Upper lobe of left lung (tissue), 6 donors: ENCODE data around the gene ZDHHC4. TPM values are rescaled to one million over a fixed set of nuclear protein-coding genes. Genes with fewer than 3 reads are reported as not detected.

Source experiments
- ATAC-seq, 2 donors: fragments of 200-7000 bp; cut with Tn5 transposase; one replicate each; pipeline ENCODE4 v1.9.1; 2022; ENCODE audit warnings: mild to moderate bottlenecking in 2 of 2, moderate library complexity in 2 of 2; ENCODE audit not compliant: low FRiP score in 2 of 2
- DNase-seq, 2 donors: peaks; one replicate each; pipeline ENCODE4 v3.0.0-alpha.2; 2019 to 2020
- H3K27ac ChIP-seq, 4 donors: fragments of 200-600 bp; sonication (generic); one replicate each; pipeline ENCODE4 v1.5.1; 2016 to 2019
- H3K27me3 ChIP-seq, 4 donors: fragments of 200-600 bp; sonication (generic); one replicate each; pipeline ENCODE4 v1.5.1; 2017 to 2019
- H3K36me3 ChIP-seq, 4 donors: fragments of 200-600 bp; sonication (generic); one replicate each; pipeline ENCODE4 v1.5.1; 2016 to 2019
- H3K4me1 ChIP-seq, 4 donors: fragments of 200-600 bp; sonication (generic); one replicate each; pipeline ENCODE4 v1.5.1; 2018 to 2019
- H3K4me3 ChIP-seq, 4 donors: fragments of 200-600 bp; sonication (generic); one replicate each; pipeline ENCODE4 v1.5.1; 2017 to 2019; ENCODE audit warnings: mild to moderate bottlenecking in 2 of 4, moderate library complexity in 1 of 4
- H3K9me3 ChIP-seq, 4 donors: fragments of 200-600 bp; sonication (generic); one replicate each; pipeline ENCODE4 v1.5.1; 2018 to 2019
- EP300 ChIP-seq, 4 donors: sonication (generic); formaldehyde crosslinking; IDR thresholded peaks; one replicate each; pipeline ENCODE4 v1.5.1; 2017; ENCODE audit warnings: antibody characterized with exemption in 4 of 4, control low read depth in 2 of 4
- POLR2A ChIP-seq, 4 donors: fragments of 450-650 bp; IDR thresholded peaks; one replicate each; pipeline ENCODE4 v1.5.1; 2016 to 2017; ENCODE audit warnings: antibody characterized with exemption in 4 of 4, mild to moderate bottlenecking in 2 of 4
- POLR2AphosphoS5 ChIP-seq, 2 donors: sonication (generic); formaldehyde crosslinking; IDR thresholded peaks; one replicate each; pipeline ENCODE4 v1.5.1; 2017; ENCODE audit warnings: antibody characterized with exemption in 2 of 2
- WGBS, 2 donors: methylation state at CpG; one replicate each; pipeline ENCODE4 v1.1.5; 2017 to 2018; 5-methylcytosine and 5-hydroxymethylcytosine counted together
- total RNA-seq, 6 donors: library from RNA; depleted of rRNA in 4 of 6; stranded (reverse); fragments of >200 nt in 4 of 6; gene quantifications; one replicate each; pipeline versions ENCODE4 v1.1.0 to v1.2.1, GENCODE V29; 2016 to 2021
- TF ChIP-seq, protein P1 (sequence below), 6 experiments: fragments of 450-650 bp in 4 of 6; fragments of 200-600 bp in 2 of 6; sonication (generic) in 2 of 6; IDR thresholded peaks; one replicate each; pipeline ENCODE4 v1.5.1; 2016 to 2019; ENCODE audit warnings: antibody characterized with exemption in 6 of 6
- donor health status: DM: no; HTN: no; CAD: no; lungs with moderate emphysema.
- donor health status: DM: no; HTN: yes; CAD: no; lungs with severe emphysema.

The ZDHHC4 gene
- total RNA-seq, 6 donors from 2014 or later: 24.2 to 57.9 (median 48.4) TPM

GRCh38 chr7:6531492-6532279 is 45.6 kb upstream of the ZDHHC4 start:
- Histone ChIP-seq H3K4me1 (peaks cover 15 to 22% (median 17%) of the 10 kb centered on the region in 4 donors), H3K4me3 (no peak overlapping the region), H3K9me3 (no peaks in the 10 kb centered on the region), H3K36me3 (no peaks in the 10 kb centered on the region), H3K27me3 (peaks cover 0 to 33% (median 16%) of the 10 kb centered on the region in 4 donors), H3K27ac (no peak overlapping the region)
- 38 to 46% methylated on average over 12 to 17 of the region's 19 CpGs for WGBS, 2 donors
- no peak for ATAC-seq
- no peak for DNase-seq
- TF ChIP-seq POLR2AphosphoS5 (IDR thresholded peaks at IDR 0.05) (no peak), EP300 (IDR thresholded peaks at IDR 0.05) (no peak), POLR2A (IDR thresholded peaks at IDR 0.05) (no peak)
- TF ChIP-seq, protein P1, sequence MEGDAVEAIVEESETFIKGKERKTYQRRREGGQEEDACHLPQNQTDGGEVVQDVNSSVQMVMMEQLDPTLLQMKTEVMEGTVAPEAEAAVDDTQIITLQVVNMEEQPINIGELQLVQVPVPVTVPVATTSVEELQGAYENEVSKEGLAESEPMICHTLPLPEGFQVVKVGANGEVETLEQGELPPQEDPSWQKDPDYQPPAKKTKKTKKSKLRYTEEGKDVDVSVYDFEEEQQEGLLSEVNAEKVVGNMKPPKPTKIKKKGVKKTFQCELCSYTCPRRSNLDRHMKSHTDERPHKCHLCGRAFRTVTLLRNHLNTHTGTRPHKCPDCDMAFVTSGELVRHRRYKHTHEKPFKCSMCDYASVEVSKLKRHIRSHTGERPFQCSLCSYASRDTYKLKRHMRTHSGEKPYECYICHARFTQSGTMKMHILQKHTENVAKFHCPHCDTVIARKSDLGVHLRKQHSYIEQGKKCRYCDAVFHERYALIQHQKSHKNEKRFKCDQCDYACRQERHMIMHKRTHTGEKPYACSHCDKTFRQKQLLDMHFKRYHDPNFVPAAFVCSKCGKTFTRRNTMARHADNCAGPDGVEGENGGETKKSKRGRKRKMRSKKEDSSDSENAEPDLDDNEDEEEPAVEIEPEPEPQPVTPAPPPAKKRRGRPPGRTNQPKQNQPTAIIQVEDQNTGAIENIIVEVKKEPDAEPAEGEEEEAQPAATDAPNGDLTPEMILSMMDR (IDR thresholded peaks at IDR 0.05): no peak

GRCh38 chr7:6532516-6532915 is 44.7 kb upstream of the ZDHHC4 start:
- no peak for DNase-seq
- TF ChIP-seq, protein P1 (IDR thresholded peaks at IDR 0.05): no peak
- no peak for TF ChIP-seq POLR2A (IDR thresholded peaks at IDR 0.05)
- TF ChIP-seq POLR2AphosphoS5 (IDR thresholded peaks at IDR 0.05): no peak
- no peak for TF ChIP-seq EP300 (IDR thresholded peaks at IDR 0.05)
- WGBS, 2 donors: 64 to 80% methylated on average over 2 to 5 of the region's 7 CpGs

GRCh38 chr7:6533893-6534495 is 43.3 kb upstream of the ZDHHC4 start:
- Histone ChIP-seq H3K4me3 (no peak overlapping the region), H3K27me3 (peaks cover 0 to 32% (median 15%) of the 10 kb centered on the region in 4 donors), H3K27ac (no peak overlapping the region), H3K9me3 (no peaks in the 10 kb centered on the region), H3K36me3 (no peaks in the 10 kb centered on the region), H3K4me1 (peaks cover 14 to 20% (median 16%) of the 10 kb centered on the region in 4 donors)
- ATAC-seq (no peak), DNase-seq (no peak)
- 26 to 27% methylated on average over 10 to 12 of the region's 12 CpGs for WGBS, 2 donors
- no peak for TF ChIP-seq EP300 (IDR thresholded peaks at IDR 0.05)
- TF ChIP-seq, protein P1 (IDR thresholded peaks at IDR 0.05): no peak

More at GRCh38 chr7:6532516-6532915, 44.7 kb upstream of the ZDHHC4 start:
- no peak overlapping the region for H3K27ac ChIP-seq
- no peaks in the 10 kb centered on the region for H3K9me3 ChIP-seq
- no peaks in the 10 kb centered on the region for H3K36me3 ChIP-seq
- no peak for ATAC-seq
- no peak overlapping the region for H3K4me3 ChIP-seq
- peaks cover 14 to 20% (median 16%) of the 10 kb centered on the region in 4 donors for H3K4me1 ChIP-seq
- H3K27me3 ChIP-seq: peaks cover 0 to 32% (median 16%) of the 10 kb centered on the region in 4 donors

GRCh38 chr7:6536262-6537260 is 40.7 kb upstream of the ZDHHC4 start:
- no peak for TF ChIP-seq POLR2AphosphoS5 (IDR thresholded peaks at IDR 0.05)
- TF ChIP-seq EP300 (IDR thresholded peaks at IDR 0.05): no peak
- no peak for TF ChIP-seq POLR2A (IDR thresholded peaks at IDR 0.05)
- TF ChIP-seq, protein P1 (IDR thresholded peaks at IDR 0.05): no peak
- Histone ChIP-seq H3K27ac (no peak overlapping the region), H3K36me3 (no peaks in the 10 kb centered on the region), H3K27me3 (peaks cover 0 to 20% (median 8%) of the 10 kb centered on the region in 4 donors), H3K4me3 (peak overlapping the region in 3 of 4 donors; percentile 13 to 27 (median 17)), H3K4me1 (peaks cover 8 to 9% (median 9%) of the 10 kb centered on the region in 4 donors), H3K9me3 (no peaks in the 10 kb centered on the region)
- WGBS, 2 donors: 2 to 4% methylated on average over 22 to 37 of the region's 56 CpGs
- DNase-seq (peak in 1 of 2 donors; percentile 81), ATAC-seq (peak in 1 of 2 donors; percentile 23)
